Inferior parietal cortex (tissue), 1 donor: ENCODE data around the gene TMC5.
"Not testable (repeated sequence)": the region's sequence is repeated elsewhere in the genome, so short reads cannot be mapped to it uniquely, and the experiment has no call there.

Experiments
- DNase-seq: peaks from one replicate; pipeline ENCODE4 v3.0.0-alpha.2; 2016; ENCODE audit errors: extremely low spot score

Gene TMC5

DNA sequence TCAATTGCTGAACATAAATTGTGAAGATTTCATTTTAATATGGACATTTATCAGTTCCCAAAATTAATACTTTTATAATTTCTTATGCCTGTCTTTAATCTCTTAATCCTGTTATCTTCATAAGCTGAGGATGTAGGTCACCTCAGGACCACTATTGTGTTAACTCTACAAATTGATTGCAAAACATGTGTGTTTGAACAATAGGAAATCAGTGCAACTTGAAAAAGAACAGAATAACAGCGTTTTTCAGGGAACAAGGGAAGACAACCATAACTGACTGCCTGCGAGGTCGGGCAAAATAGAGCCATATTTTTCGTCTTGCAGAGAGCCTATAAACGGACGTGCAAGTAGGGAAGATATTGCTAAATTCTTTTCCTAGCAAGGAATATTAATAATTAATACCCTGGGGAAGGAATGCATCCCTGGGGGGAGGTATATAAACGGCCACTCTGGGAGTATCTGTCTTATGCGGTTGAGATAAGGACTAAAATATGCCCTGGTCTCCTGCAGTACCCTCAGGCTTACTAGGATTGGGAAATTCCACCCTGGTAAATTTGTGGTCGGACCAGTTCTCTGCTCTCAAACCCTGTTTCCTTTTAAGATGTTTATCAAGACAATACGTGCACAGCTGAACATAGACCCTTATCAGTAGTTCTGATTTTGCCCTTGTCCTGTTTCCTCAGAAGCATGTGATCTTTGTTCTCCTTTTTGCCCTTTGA lies 125.8 kb downstream of the TMC5 start:
- not testable (repeated sequence) for DNase-seq

DNA sequence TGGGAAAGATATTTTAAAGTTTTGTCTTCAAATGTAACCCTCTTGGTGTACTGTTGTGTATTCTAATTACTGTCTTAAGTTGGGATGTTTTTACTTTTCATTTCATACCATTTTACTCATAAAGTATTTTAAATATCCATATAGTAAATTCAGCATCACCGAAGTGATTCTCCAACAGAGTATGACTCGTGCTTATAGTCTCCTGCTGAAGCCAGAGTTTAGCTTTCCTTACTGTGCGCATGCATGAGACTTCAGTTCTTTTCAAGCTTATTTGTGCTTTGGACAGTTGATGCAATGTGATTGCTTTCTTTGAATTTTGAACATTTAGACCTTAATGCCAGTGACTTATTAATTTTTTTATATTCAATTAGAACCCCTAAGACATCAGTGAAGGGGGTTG lies 130.5 kb downstream of the TMC5 start:
- DNase-seq = no peak
